DMS53 (cell line): ENCODE measurements around the gene DCHS1.

Source experiments
- DNase-seq: peaks from one replicate; lab custom pipeline; 2025; lab: John Stamatoyannopoulos, UW

DCHS1 gene

GRCh38 chr11:6646918-6647679, 8.5 kb downstream of the DCHS1 start:
- no peak for DNase-seq

GRCh38 chr11:6646576-6646917, 9.1 kb downstream of the DCHS1 start:
- DNase-seq, result no peak

- no peak for DNase-seq
Observed at GRCh38 chr11:6646071-6646470, 9.5 kb downstream of the DCHS1 start.

- no peak for DNase-seq
Observed at GRCh38 chr11:6642957-6643356, 12.7 kb downstream of the DCHS1 start.

GRCh38 chr11:6640985-6641701, 14.5 kb downstream of the DCHS1 start:
- DNase-seq, result no peak

- DNase-seq, result no peak
Observed at GRCh38 chr11:6640036-6640984, 15.3 kb downstream of the DCHS1 start.

- DNase-seq, result no peak
Observed at GRCh38 chr11:6638429-6638828, 17.2 kb downstream of the DCHS1 start.

- peak; percentile 18 for DNase-seq
Observed at GRCh38 chr11:6637871-6638270, 17.7 kb downstream of the DCHS1 start.

GRCh38 chr11:6636480-6636879, 19.1 kb downstream of the DCHS1 start:
- no peak for DNase-seq

- DNase-seq, result peak; percentile 36
Observed at GRCh38 chr11:6635082-6635932, 20.3 kb downstream of the DCHS1 start.

GRCh38 chr11:6634534-6634933, 21.1 kb downstream of the DCHS1 start:
- no peak for DNase-seq

- DNase-seq, result no peak
Observed at GRCh38 chr11:6633422-6634408, 21.9 kb downstream of the DCHS1 start.

- DNase-seq, result no peak
Observed at GRCh38 chr11:6632116-6633073, 23.2 kb downstream of the DCHS1 start.

GRCh38 chr11:6631361-6631890, 24.2 kb downstream of the DCHS1 start:
- no peak for DNase-seq

GRCh38 chr11:6630632-6631291, 24.8 kb downstream of the DCHS1 start:
- DNase-seq, result peak; percentile 67

- peak; percentile 86 for DNase-seq
Observed at GRCh38 chr11:6629892-6630631, 25.5 kb downstream of the DCHS1 start.

- DNase-seq, result no peak
Observed at GRCh38 chr11:6629573-6629891, 26.1 kb downstream of the DCHS1 start.

- no peak for DNase-seq
Observed at GRCh38 chr11:6628526-6628925, 27.1 kb downstream of the DCHS1 start.
